Retinal pigment epithelial cell (primary cell): ENCODE data around the gene UCN3.
"Not testable (repeated sequence)": the region's sequence is repeated elsewhere in the genome, so short reads cannot be mapped to it uniquely, and the experiment has no call there.

Experiments
- DNase-seq: peaks from one replicate; pipeline ENCODE4 v3.0.0-alpha.2; 2010; ENCODE audit warnings: low read depth
- H3K4me3 ChIP-seq: 2 replicates; pipeline ENCODE4 v1.5.1; 2011; ENCODE audit warnings: mild to moderate bottlenecking, low read length, control low read depth, moderate library complexity
- TF ChIP-seq, protein P1 (sequence below): conservative IDR thresholded peaks from 2 replicates; pipeline ENCODE4 v1.5.1; 2011; ENCODE audit warnings: low read depth, low read length, control low read depth, inconsistent platforms

The UCN3 gene

DNA sequence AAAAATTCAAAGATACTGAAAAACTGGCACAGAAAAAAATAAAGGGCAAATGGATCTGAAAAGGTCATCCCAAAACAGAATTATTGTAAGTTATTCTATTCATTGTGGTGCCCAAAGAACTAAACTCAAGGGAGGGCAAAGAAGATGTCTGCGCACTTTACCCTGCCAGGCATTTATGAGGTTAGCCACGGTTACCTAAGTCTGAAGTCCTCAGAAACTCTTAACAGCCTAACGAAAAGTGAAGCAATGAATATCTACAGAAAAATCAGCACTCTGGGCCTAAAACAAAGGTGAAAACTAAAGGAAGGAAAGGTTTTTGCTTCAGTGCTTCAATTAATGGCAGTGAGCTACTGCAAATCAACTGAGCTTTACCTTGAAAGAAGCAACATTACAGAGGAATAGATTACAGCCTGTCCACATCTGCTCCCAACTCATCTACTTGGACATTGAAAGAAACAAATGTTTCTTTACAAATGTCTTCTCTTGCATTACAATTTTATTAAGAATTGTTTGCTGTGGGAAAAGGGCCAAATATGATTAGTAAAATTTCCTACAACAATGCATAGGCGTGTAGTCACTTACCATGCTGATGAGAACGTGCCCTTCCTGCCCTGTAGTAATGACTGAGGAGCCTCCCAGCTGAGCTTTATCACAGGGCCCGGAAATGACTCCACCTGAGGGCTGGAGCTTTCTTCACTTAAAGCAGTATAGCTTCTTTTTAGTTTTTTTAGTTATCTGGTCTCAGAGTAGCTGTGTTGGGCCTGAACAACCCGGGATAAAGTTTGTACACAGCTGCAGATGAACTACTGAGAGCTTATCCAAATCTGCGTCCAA is 39.7 kb downstream of the UCN3 start, which contains the start of gene TUBAL3:
Gene TUBAL3 (minus strand): TSS at position 621 of the 834 bp plus-strand sequence. CDS start 36 bp downstream, at position 585.
- H3K4me3 ChIP-seq: no peak within 1 kb of the TSS
- TF ChIP-seq, protein P1, sequence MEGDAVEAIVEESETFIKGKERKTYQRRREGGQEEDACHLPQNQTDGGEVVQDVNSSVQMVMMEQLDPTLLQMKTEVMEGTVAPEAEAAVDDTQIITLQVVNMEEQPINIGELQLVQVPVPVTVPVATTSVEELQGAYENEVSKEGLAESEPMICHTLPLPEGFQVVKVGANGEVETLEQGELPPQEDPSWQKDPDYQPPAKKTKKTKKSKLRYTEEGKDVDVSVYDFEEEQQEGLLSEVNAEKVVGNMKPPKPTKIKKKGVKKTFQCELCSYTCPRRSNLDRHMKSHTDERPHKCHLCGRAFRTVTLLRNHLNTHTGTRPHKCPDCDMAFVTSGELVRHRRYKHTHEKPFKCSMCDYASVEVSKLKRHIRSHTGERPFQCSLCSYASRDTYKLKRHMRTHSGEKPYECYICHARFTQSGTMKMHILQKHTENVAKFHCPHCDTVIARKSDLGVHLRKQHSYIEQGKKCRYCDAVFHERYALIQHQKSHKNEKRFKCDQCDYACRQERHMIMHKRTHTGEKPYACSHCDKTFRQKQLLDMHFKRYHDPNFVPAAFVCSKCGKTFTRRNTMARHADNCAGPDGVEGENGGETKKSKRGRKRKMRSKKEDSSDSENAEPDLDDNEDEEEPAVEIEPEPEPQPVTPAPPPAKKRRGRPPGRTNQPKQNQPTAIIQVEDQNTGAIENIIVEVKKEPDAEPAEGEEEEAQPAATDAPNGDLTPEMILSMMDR: no peak
- DNase-seq: no peak

DNA sequence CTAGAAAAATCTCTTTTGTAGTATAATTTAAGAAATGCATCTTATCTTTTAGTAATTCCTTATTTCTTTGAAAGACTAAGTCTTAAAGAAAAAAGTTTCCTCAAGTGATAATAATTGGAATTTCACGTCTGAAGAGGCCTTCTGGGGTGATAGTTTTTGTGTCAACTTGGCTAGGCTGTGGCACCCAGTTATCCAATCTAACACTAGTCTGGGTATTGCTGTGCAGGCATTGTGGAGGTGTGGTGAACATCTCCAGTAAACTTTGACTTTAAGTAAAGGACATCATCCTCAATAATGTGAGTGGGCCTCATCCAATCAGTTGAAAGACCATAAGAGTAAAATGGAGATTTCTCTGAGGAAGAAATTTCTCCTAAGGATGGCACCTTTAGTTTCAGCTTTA is 42.2 kb downstream of the UCN3 start:
- DNase-seq: no peak
- TF ChIP-seq, protein P1: no peak
- no peak overlapping the region for H3K4me3 ChIP-seq

DNA sequence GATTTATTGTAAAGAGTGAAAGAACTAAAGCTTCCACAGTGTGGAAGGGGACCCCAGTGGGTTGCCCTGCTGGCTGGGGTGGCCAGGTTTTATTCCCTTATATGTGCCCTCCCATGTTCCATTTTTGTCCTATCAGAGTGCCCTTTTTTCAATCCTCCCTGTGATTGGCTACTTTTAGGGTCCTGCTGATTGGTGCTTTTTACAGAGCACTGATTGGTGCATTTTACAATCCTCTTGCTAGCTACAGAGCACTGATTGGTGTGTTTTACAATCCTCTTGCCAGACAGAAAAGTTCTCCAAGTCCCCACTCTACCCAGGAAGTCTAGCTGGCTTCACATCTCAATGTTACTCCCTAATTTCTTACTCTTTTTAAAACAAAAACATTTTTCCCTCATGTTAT is 46.0 kb downstream of the UCN3 start:
- not testable (repeated sequence) for DNase-seq, H3K4me3 ChIP-seq

DNA sequence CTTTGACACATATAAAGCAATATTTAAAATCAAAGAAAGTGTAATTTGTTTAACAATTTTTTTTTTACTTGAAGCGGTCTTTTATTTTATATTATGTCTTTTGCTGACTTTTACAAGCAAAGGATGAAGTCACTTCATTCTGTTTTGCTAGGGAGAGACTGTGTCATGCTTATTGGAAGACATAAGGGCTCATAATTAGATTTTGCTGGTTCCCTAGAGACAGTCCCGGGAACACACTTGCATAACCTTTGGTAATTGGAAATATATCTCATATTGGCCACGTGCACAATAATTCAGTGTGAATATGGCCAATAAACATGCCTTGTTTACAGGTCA is 47.1 kb downstream of the UCN3 start:
- H3K4me3 ChIP-seq: peak overlapping the region; percentile 71
- DNase-seq: no peak
- TF ChIP-seq, protein P1: no peak

DNA sequence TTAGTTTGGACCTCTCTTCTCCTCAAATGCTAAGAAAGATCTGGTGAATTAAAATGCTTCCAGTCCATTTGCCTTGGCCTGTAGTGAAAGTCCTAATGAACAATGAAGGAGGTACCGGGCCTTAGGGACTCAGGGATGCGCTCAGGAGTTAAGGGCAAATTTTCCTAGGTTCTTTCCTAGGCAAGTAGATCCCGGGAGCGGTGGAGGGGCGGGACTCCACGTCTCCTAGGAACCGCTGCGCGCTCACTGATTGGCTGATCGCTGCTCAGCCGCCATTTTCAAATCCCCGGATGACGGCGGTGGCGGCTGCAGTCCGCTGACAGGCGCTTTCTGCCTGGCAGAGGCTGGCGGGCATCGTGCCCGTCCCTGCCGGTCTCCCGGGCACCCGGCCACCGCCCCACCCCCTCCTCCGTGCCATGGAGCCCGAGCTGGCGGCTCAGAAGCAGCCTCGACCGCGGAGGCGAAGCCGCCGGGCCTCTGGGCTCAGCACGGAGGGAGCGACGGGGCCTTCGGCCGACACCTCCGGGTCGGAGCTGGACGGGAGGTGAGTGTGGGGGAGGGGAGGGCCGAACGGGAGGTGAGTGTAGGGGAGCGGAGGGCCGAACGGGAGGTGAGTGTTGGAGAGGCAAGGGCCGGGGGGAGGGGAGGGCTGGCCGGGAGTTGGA is 47.6 kb downstream of the UCN3 start, which contains the start of gene NET1:
Gene NET1 (plus strand): TSS at position 281 of the 665 bp plus-strand sequence. CDS start 136 bp downstream, at position 417.
- TF ChIP-seq, protein P1: no peak
- DNase-seq: peak; percentile 58
- peak within 1 kb of the TSS; percentile 71 for H3K4me3 ChIP-seq

DNA sequence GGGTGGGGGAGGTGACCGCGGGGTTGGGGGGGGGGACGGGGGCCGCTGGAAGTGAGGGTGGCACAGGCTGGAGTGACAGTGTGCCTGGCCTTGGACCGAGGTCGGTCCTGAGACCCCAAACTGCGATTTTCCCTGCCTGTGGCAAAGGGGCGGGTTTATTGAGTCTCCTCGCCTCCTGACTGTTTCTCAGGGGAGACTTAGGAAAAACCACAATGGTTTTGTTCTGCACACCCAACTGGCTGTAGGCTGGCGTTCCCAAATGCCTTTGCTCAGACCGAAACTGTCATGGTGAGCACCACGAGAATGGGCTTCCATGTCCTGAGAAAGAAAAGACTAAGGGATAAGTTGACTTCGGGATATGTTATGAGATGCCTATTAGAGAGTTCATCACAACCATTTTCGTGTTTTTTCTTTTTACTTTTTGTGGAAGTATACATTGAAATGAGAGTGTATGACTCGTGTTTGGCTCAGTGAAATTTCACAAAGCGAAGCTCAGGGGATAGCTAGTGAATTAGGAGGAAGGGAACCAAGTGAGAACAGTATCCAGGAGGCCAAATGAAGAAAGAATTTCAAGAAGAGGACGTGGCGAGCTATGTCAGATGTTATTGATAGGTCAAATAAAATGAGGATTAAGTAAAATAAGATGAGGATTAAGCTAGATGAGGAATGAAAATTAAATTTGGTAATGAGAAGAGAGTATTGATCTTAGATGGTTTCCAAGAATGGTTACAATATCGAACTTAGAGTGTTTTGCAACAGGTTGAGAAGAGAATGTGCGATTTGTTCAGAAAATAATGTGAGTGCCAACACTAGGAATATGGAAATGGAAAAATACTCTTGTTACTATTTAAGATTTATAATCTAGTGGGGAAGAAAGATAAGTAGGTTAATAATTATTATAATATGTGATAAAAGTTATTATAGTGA is 48.5 kb downstream of the UCN3 start:
- TF ChIP-seq, protein P1: no peak
- DNase-seq: no peak

DNA sequence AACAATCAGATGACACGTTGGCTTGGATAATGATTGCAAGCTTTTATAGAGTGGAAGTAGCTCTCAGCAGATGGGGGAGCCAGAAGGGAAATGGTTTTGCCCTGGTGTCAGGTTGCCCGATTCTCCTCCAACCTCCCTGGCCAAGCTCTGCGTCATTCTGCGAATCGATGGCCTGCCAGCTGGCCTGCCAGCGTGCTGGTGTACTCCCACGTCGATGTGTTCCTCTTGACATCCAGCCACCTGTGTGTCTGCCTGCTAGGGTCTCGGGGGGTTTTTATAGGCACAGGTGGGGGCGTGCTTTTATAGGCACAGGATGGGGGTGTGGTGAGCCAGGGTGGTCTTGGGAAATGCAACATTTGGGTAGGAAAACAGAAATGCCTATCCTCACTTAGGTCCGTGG is 52.2 kb downstream of the UCN3 start:
- no peak overlapping the region for H3K4me3 ChIP-seq
- DNase-seq: no peak
- TF ChIP-seq, protein P1: no peak

More for the DNA sequence above, 48.5 kb downstream of the UCN3 start:
- H3K4me3 ChIP-seq: peak overlapping the region; percentile 71
